Mesendoderm (in vitro differentiated cells): ENCODE results near the gene SLC6A7.
A peak's percentile ranks its signal among the peaks of the same experiment; 100 is the strongest.

Experiments
- DNase-seq: peaks from one replicate; pipeline ENCODE4 v3.0.0; 2013
- H2AK5ac ChIP-seq: 2 replicates; pipeline ENCODE4 v1.6.1; 2013; ENCODE audit warnings: low read length, inconsistent platforms
- H2BK120ac ChIP-seq: 2 replicates; pipeline ENCODE4 v1.6.1; 2013; ENCODE audit warnings: low read depth, mild to moderate bottlenecking, low read length, moderate library complexity, mixed read lengths
- H2BK15ac ChIP-seq: replicated peaks from 2 replicates; pipeline ENCODE4 v1.6.1; 2013; ENCODE audit warnings: low read depth, mild to moderate bottlenecking, moderate library complexity
- H2BK5ac ChIP-seq: 2 replicates; pipeline ENCODE4 v1.6.1; 2013; ENCODE audit warnings: low read length, inconsistent platforms
- H3K18ac ChIP-seq: 2 replicates; pipeline ENCODE4 v1.6.1; 2013; ENCODE audit warnings: mild to moderate bottlenecking, low read length, mixed read lengths
- H3K23ac ChIP-seq: one replicate; pipeline ENCODE4 v1.6.1; 2013; ENCODE audit warnings: low read length
- H3K27ac ChIP-seq: 2 replicates; pipeline ENCODE4 v1.5.1; 2013; ENCODE audit warnings: low read depth, mild to moderate bottlenecking, inconsistent platforms, low read length, moderate library complexity
- H3K27me3 ChIP-seq: 2 replicates; pipeline ENCODE4 v1.6.1; 2013; ENCODE audit warnings: low read length, control low read depth, mild to moderate bottlenecking, inconsistent platforms; ENCODE audit not compliant: insufficient read depth, poor library complexity
- H3K36me3 ChIP-seq: 2 replicates; pipeline ENCODE4 v1.6.1; 2013; ENCODE audit warnings: low read length, inconsistent platforms; ENCODE audit not compliant: control insufficient read depth, insufficient read depth
- H3K4ac ChIP-seq: one replicate; pipeline ENCODE4 v1.6.1; 2013; ENCODE audit warnings: low read depth, mild to moderate bottlenecking, low read length, moderate library complexity
- H3K4me1 ChIP-seq: 2 replicates; pipeline ENCODE4 v1.6.1; 2013; ENCODE audit warnings: low read depth, low read length, inconsistent platforms; ENCODE audit not compliant: control insufficient read depth
- H3K4me2 ChIP-seq: 2 replicates; pipeline ENCODE4 v1.6.1; 2013; ENCODE audit warnings: low read length
- H3K4me3 ChIP-seq: 2 replicates; pipeline ENCODE4 v1.5.1; 2013; ENCODE audit warnings: mild to moderate bottlenecking, low read length
- H3K56ac ChIP-seq: one replicate; pipeline ENCODE4 v1.6.1; 2013; ENCODE audit warnings: low read length
- H3K79me1 ChIP-seq: 2 replicates; pipeline ENCODE4 v1.6.1; 2013; ENCODE audit warnings: low read length, inconsistent platforms
- H3K79me2 ChIP-seq: 2 replicates; pipeline ENCODE4 v1.6.1; 2013; ENCODE audit warnings: mild to moderate bottlenecking, low read length; ENCODE audit not compliant: control insufficient read depth, insufficient read depth
- H3K9ac ChIP-seq: 2 replicates; pipeline ENCODE4 v1.6.1; 2013; ENCODE audit warnings: low read length, inconsistent platforms
- H4K5ac ChIP-seq: one replicate; pipeline ENCODE4 v1.6.1; 2013; ENCODE audit warnings: low read length
- H4K8ac ChIP-seq: one replicate; pipeline ENCODE4 v1.6.1; 2013; ENCODE audit warnings: low read depth, mild to moderate bottlenecking, control low read depth, low read length, moderate library complexity
- WGBS: extraction: QIAGEN DNeasy Blood & Tissue Kit; methylation state at CpG from one replicate; pipeline ENCODE4 v1.1.7; 2013; ENCODE audit warnings: low lambda C conversion rate, missing lambda C conversion rate; ENCODE audit not compliant: insufficient coverage; ENCODE audit errors: extremely low coverage; 5-methylcytosine and 5-hydroxymethylcytosine counted together

Gene SLC6A7

GRCh38 chr5:150184990-150185912 lies 4.6 kb upstream of the SLC6A7 start:
- Histone ChIP-seq H3K79me1 (no peaks in the 10 kb centered on the region), H3K36me3 (no peaks in the 10 kb centered on the region), H3K9ac (no peak overlapping the region), H3K79me2 (no peaks in the 10 kb centered on the region), H3K23ac (no peak overlapping the region), H3K27me3 (peaks cover 15% of the 10 kb centered on the region), H3K18ac (no peak overlapping the region), H2BK5ac (no peak overlapping the region), H2AK5ac (no peak overlapping the region), H3K27ac (no peak overlapping the region), H3K4me3 (no peak overlapping the region), H3K4me1 (peaks cover 9% of the 10 kb centered on the region), H4K5ac (no peak overlapping the region), H2BK15ac (no peak overlapping the region), H3K4me2 (no peak overlapping the region), H2BK120ac (no peak overlapping the region), H3K56ac (no peak overlapping the region), H3K4ac (no peak overlapping the region), H4K8ac (no peak overlapping the region)
- DNase-seq, result peak; percentile 24
- WGBS, result no CpG with 5 or more reads among the region's 12 CpGs

- Histone ChIP-seq H3K56ac (no peak overlapping the region), H2BK15ac (no peak overlapping the region), H3K27me3 (peaks cover 16% of the 10 kb centered on the region), H3K23ac (no peak overlapping the region), H3K18ac (no peak overlapping the region), H2BK120ac (no peak overlapping the region), H3K79me1 (no peaks in the 10 kb centered on the region), H2BK5ac (no peak overlapping the region), H3K36me3 (no peaks in the 10 kb centered on the region), H3K4me1 (peaks cover 9% of the 10 kb centered on the region), H3K79me2 (no peaks in the 10 kb centered on the region), H3K27ac (no peak overlapping the region), H3K4me2 (no peak overlapping the region), H3K4ac (no peak overlapping the region), H3K9ac (no peak overlapping the region), H4K5ac (no peak overlapping the region), H2AK5ac (no peak overlapping the region), H4K8ac (no peak overlapping the region), H3K4me3 (no peak overlapping the region)
- WGBS, result no CpG with 5 or more reads among the region's 8 CpGs
- DNase-seq, result peak; percentile 55
These were observed 3.7 kb upstream of the SLC6A7 start for GRCh38 chr5:150186137-150186536.

GRCh38 chr5:150186897-150187296 lies 3.0 kb upstream of the SLC6A7 start:
- no peak overlapping the region for H2BK15ac ChIP-seq
- H3K56ac ChIP-seq, result no peak overlapping the region
- peaks cover 9% of the 10 kb centered on the region for H3K4me1 ChIP-seq
- no peaks in the 10 kb centered on the region for H3K79me1 ChIP-seq
- no peak overlapping the region for H3K4me3 ChIP-seq
- H2BK5ac ChIP-seq, result no peak overlapping the region
- no peak overlapping the region for H2AK5ac ChIP-seq
- no peak overlapping the region for H3K27ac ChIP-seq
- no peak overlapping the region for H3K4ac ChIP-seq
- no peak overlapping the region for H4K8ac ChIP-seq
- H3K23ac ChIP-seq, result no peak overlapping the region
- no peak overlapping the region for H2BK120ac ChIP-seq
- no peaks in the 10 kb centered on the region for H3K79me2 ChIP-seq
- H3K4me2 ChIP-seq, result no peak overlapping the region
- WGBS, result no CpG with 5 or more reads among the region's 4 CpGs
- no peak for DNase-seq
- H3K18ac ChIP-seq, result no peak overlapping the region
- H3K9ac ChIP-seq, result no peak overlapping the region
- H4K5ac ChIP-seq, result no peak overlapping the region
- H3K36me3 ChIP-seq, result no peaks in the 10 kb centered on the region
- peaks cover 16% of the 10 kb centered on the region for H3K27me3 ChIP-seq

GRCh38 chr5:150188146-150188842 lies 1.6 kb upstream of the SLC6A7 start:
- Histone ChIP-seq H4K5ac (no peak overlapping the region), H3K79me2 (no peaks in the 10 kb centered on the region), H2BK5ac (no peak overlapping the region), H3K23ac (no peak overlapping the region), H3K4me2 (no peak overlapping the region), H3K4ac (no peak overlapping the region), H3K4me3 (no peak overlapping the region), H3K4me1 (peaks cover 9% of the 10 kb centered on the region), H2AK5ac (no peak overlapping the region), H2BK120ac (no peak overlapping the region), H3K9ac (no peak overlapping the region), H4K8ac (no peak overlapping the region), H3K18ac (no peak overlapping the region), H2BK15ac (no peak overlapping the region), H3K36me3 (no peaks in the 10 kb centered on the region), H3K79me1 (no peaks in the 10 kb centered on the region), H3K27me3 (peaks cover 16% of the 10 kb centered on the region), H3K27ac (no peak overlapping the region), H3K56ac (no peak overlapping the region)
- no CpG with 5 or more reads among the region's 3 CpGs for WGBS
- DNase-seq, result no peak

GRCh38 chr5:150189326-150189725 lies 536 bp upstream of the SLC6A7 start:
- no peak overlapping the region for H2BK15ac ChIP-seq
- no peak overlapping the region for H3K56ac ChIP-seq
- H3K79me1 ChIP-seq, result no peaks in the 10 kb centered on the region
- DNase-seq, result no peak
- no peak overlapping the region for H3K18ac ChIP-seq
- H3K23ac ChIP-seq, result no peak overlapping the region
- WGBS, result no CpG with 5 or more reads among the region's 3 CpGs
- no peaks in the 10 kb centered on the region for H3K36me3 ChIP-seq
- H2AK5ac ChIP-seq, result no peak overlapping the region
- no peak overlapping the region for H3K4me3 ChIP-seq
- H3K79me2 ChIP-seq, result no peaks in the 10 kb centered on the region
- H3K4ac ChIP-seq, result no peak overlapping the region
- H3K4me2 ChIP-seq, result no peak overlapping the region
- H2BK5ac ChIP-seq, result no peak overlapping the region
- peaks cover 16% of the 10 kb centered on the region for H3K27me3 ChIP-seq
- H4K5ac ChIP-seq, result no peak overlapping the region
- H3K27ac ChIP-seq, result no peak overlapping the region
- no peak overlapping the region for H2BK120ac ChIP-seq
- no peak overlapping the region for H4K8ac ChIP-seq
- H3K4me1 ChIP-seq, result peaks cover 9% of the 10 kb centered on the region
- no peak overlapping the region for H3K9ac ChIP-seq
